Body of pancreas (tissue), 4 donors: ENCODE results near the gene BASP1.
"Not testable (repeated sequence)": the region's sequence is repeated elsewhere in the genome, so short reads cannot be mapped to it uniquely, and the experiment has no call there.

ENCODE experiments used
- CTCF ChIP-seq, 7 experiments: fragments of 450-650 bp in 4 of 7; fragments of 200-600 bp in 3 of 7; sonication (generic) in 3 of 7; IDR thresholded peaks; one replicate each; pipeline ENCODE4 v1.5.1; 2016 to 2019; ENCODE audit warnings: antibody characterized with exemption in 7 of 7
- POLR2A ChIP-seq, 3 donors: fragments of 450-650 bp; IDR thresholded peaks; one replicate each; pipeline ENCODE4 v1.6.1; 2016; ENCODE audit warnings: antibody characterized with exemption in 3 of 3, mild to moderate bottlenecking in 2 of 3

DNA sequence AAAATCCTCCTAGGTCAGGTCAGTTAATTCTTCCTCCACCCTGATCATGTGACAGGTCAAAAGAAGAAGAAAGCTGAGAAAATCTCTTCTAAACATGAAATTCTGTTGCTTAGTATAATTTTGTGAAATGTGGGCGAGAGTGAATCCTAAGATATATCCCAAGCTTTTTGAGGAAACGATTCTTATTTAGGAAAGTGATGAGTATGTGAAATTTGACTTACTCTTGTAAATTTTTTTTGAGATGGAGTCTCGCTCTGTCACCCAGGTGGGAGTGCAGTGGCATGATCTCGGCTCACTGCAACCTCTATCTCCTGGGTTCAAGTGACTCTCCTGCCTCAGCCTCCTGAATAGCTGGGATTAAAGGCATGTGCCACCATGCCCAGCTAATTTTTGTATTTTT, 93.1 kb downstream of the BASP1 start:
- TF ChIP-seq CTCF, POLR2A (IDR thresholded peaks at IDR 0.05): not testable (repeated sequence)
